BLaER1 treated with 17β-estradiol and CSF1 and Interleukin-3, amounts not matched to agents 10 nM and 100 nM (cell line): ENCODE results near the gene RHNO1.
A peak's percentile ranks its signal among the peaks of the same experiment; 100 is the strongest.

Source experiments
- H3K27ac ChIP-seq, 11 experiments: shearing (Covaris generic); formaldehyde crosslinking; 2 replicates each; pipeline ENCODE4 v1.8.1; 2022
- H3K27me3 ChIP-seq, 11 experiments: shearing (Covaris generic); formaldehyde crosslinking; 2 replicates each; pipeline ENCODE4 v1.8.1; 2022
- H3K36me3 ChIP-seq, 11 experiments: shearing (Covaris generic); formaldehyde crosslinking; 2 replicates each; pipeline ENCODE4 v1.8.1; 2022
- H3K4me1 ChIP-seq, 10 experiments: shearing (Covaris generic); formaldehyde crosslinking; 2 replicates each; pipeline ENCODE4 v1.8.1; 2022
- H3K4me2 ChIP-seq, 11 experiments: shearing (Covaris generic); formaldehyde crosslinking; 2 replicates each; pipeline ENCODE4 v1.8.1; 2022
- H3K4me3 ChIP-seq, 10 experiments: shearing (Covaris generic); formaldehyde crosslinking; 2 replicates each; pipeline ENCODE4 v1.8.1; 2022
- H3K9ac ChIP-seq, 11 experiments: shearing (Covaris generic); formaldehyde crosslinking; 2 replicates each; pipeline ENCODE4 v1.8.1; 2022
- H3K9me3 ChIP-seq, 11 experiments: shearing (Covaris generic); formaldehyde crosslinking; replicated peaks in 1 of 11; 2 replicates each; pipeline ENCODE4 v1.8.1; 2022
- H4K20me1 ChIP-seq, 11 experiments: shearing (Covaris generic); formaldehyde crosslinking; 2 replicates each; pipeline ENCODE4 v1.8.1; 2022
- Cebpa-rat ChIP-seq, 11 experiments: shearing (Covaris generic); IDR thresholded peaks; 2 replicates each; pipeline ENCODE4 v1.8.1; 2022

RHNO1 gene, protein sequence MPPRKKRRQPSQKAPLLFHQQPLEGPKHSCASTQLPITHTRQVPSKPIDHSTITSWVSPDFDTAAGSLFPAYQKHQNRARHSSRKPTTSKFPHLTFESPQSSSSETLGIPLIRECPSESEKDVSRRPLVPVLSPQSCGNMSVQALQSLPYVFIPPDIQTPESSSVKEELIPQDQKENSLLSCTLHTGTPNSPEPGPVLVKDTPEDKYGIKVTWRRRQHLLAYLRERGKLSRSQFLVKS

DNA sequence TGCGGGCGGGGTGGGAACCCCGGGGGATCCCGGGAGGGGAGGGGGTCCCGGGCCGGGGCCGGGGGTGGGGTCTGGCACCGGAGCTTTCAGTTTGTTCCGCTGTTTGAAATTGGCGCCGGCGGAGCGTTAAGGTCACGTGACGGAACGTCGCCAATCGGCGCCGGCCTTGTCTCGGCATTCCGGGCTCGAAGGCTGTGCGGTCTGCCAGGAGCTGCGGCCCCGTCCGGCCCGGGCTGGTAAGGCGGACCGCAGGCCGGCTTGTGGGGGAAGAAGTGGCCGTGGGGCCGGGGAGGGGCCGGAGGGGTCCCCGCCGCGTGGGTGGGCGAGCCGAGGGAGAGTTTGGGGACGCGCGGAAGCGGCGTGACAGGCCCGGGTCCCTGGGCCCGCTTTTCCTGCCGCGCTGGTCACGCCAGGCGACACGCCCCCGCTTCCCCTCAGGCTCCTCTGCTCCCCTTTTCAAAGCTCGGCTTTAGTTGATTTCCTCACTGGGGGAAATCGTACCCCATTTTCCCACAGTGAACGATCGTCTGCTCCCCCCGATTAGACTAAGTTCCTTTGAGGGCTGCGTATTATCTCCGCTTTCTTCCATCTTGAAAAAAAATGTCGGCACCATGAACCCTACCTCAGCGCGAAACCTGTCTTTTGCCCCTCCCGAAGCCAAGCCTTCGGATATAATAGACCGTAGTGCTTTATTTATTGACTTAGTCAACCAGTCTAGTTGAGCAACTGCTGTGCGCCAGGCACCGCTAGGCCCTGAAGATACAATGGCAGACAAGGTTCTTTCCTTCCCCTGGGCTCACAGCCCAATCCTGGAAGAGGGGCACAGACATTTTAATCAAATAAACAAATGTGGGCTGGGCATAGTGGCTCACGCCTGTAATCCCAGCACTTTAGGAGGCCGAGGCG, at the start of gene RHNO1, which contains the start of gene FOXM1:
Gene RHNO1, plus strand, starts transcription at position 177 of the 906 bp plus-strand sequence. CDS start 8,144 bp downstream, outside the sequence.
Gene FOXM1, minus strand, starts transcription at position 128 of the 906 bp plus-strand sequence. CDS start 2,696 bp downstream, outside the sequence.
- peaks cover 7 to 63% (median 53%) of the 10 kb centered on the region in 11 experiments; a peak in 19 of 22 replicates for H3K36me3 ChIP-seq

GRCh38 chr12:2829275-2829674, 47.7 kb upstream of the RHNO1 start:
- peaks cover 57 to 88% (median 71%) of the 10 kb centered on the region in 11 experiments for H3K36me3 ChIP-seq
- no peak overlapping the region for H3K4me2 ChIP-seq
- H3K27me3 ChIP-seq: no peaks in the 10 kb centered on the region
- H3K27ac ChIP-seq: no peak overlapping the region
- no peaks in the 10 kb centered on the region for H3K9me3 ChIP-seq
- H3K4me1 ChIP-seq: peaks cover 0 to 13% (median 0%) of the 10 kb centered on the region in 10 experiments; a peak in 6 of 20 replicates
- peaks cover 0 to 16% (median 0%) of the 10 kb centered on the region in 11 experiments; a peak in 6 of 22 replicates for H4K20me1 ChIP-seq
- H3K9ac ChIP-seq: no peak overlapping the region
- H3K4me3 ChIP-seq: no peak overlapping the region
- TF ChIP-seq Cebpa-rat (IDR thresholded peaks at IDR 0.05): no peak

More for the DNA sequence above, at the start of gene RHNO1, which contains the start of gene FOXM1:
- Histone ChIP-seq H3K4me3 (peak within 1 kb of the TSS; percentile 64 to 92 (median 79)), H3K4me2 (peak within 1 kb of the TSS; percentile 92 to 100 (median 95)), H3K9me3 (no peaks in the 10 kb centered on the region), H3K27ac (peak within 1 kb of the TSS; percentile 90 to 99 (median 96)), H3K4me1 (peaks cover 38 to 76% (median 53%) of the 10 kb centered on the region in 10 experiments), H3K27me3 (no peaks in the 10 kb centered on the region), H4K20me1 (peaks cover 0 to 23% (median 6%) of the 10 kb centered on the region in 11 experiments; a peak in 8 of 22 replicates), H3K9ac (peak within 1 kb of the TSS; percentile 92 to 98 (median 97))
- no peak for TF ChIP-seq Cebpa-rat (IDR thresholded peaks at IDR 0.05)

- no peak overlapping the region for H3K27ac ChIP-seq
- H3K36me3 ChIP-seq: peaks cover 25 to 64% (median 38%) of the 10 kb centered on the region in 11 experiments
- H3K27me3 ChIP-seq: no peaks in the 10 kb centered on the region
- H3K4me3 ChIP-seq: no peak overlapping the region
- peaks cover 0 to 39% (median 0%) of the 10 kb centered on the region in 10 experiments; a peak in 6 of 20 replicates for H3K4me1 ChIP-seq
- no peak overlapping the region for H3K9ac ChIP-seq
- H4K20me1 ChIP-seq: peaks cover 0 to 24% (median 0%) of the 10 kb centered on the region in 11 experiments; a peak in 4 of 22 replicates
- no peak overlapping the region for H3K4me2 ChIP-seq
- TF ChIP-seq Cebpa-rat (IDR thresholded peaks at IDR 0.05): no peak
- H3K9me3 ChIP-seq: no peaks in the 10 kb centered on the region
These were observed 44.4 kb upstream of the RHNO1 start for GRCh38 chr12:2832550-2833127.

- TF ChIP-seq Cebpa-rat (IDR thresholded peaks at IDR 0.05): no peak
- Histone ChIP-seq H3K4me3 (no peak overlapping the region), H3K4me1 (peaks cover 0 to 39% (median 0%) of the 10 kb centered on the region in 10 experiments; a peak in 6 of 20 replicates), H3K4me2 (peak overlapping the region in 3 of 11 experiments; percentile 32 to 64 (median 64); a peak in 5 of 22 replicates), H3K9ac (no peak overlapping the region), H3K27me3 (no peaks in the 10 kb centered on the region), H3K9me3 (no peaks in the 10 kb centered on the region), H3K36me3 (peaks cover 18 to 64% (median 31%) of the 10 kb centered on the region in 11 experiments), H3K27ac (no peak overlapping the region), H4K20me1 (peaks cover 0 to 24% (median 0%) of the 10 kb centered on the region in 11 experiments; a peak in 4 of 22 replicates)
These were observed 43.7 kb upstream of the RHNO1 start for GRCh38 chr12:2833327-2833726.

DNA sequence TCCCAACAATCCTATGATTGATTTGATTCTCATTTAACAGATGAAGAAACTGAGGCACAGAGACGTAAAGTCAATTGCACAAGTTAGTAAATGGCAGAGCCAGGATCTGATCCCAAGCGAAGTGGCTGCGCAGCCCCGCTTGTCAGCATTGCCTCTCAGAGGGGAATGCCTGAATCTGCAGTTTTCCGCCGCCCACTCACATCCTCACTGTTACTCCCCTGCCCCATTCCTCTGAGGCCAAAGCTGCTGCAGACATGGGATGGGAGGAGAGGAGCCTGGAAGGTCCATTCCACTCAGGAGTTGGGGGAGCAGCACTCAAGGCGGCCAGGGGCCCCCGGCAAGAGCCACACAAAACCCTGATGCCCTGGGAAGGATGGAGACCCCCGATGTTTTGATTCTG, 43.2 kb upstream of the RHNO1 start:
- H4K20me1 ChIP-seq: peaks cover 0 to 24% (median 0%) of the 10 kb centered on the region in 11 experiments; a peak in 4 of 22 replicates
- TF ChIP-seq Cebpa-rat (IDR thresholded peaks at IDR 0.05): no peak
- H3K4me3 ChIP-seq: no peak overlapping the region
- peak overlapping the region in 3 of 11 experiments; percentile 64 to 68 (median 64); a peak in 6 of 22 replicates for H3K4me2 ChIP-seq
- H3K9me3 ChIP-seq: no peaks in the 10 kb centered on the region
- no peaks in the 10 kb centered on the region for H3K27me3 ChIP-seq
- H3K4me1 ChIP-seq: peaks cover 0 to 39% (median 0%) of the 10 kb centered on the region in 10 experiments; a peak in 6 of 20 replicates
- H3K36me3 ChIP-seq: peaks cover 14 to 64% (median 27%) of the 10 kb centered on the region in 11 experiments
- H3K27ac ChIP-seq: no peak overlapping the region
- no peak overlapping the region for H3K9ac ChIP-seq

DNA sequence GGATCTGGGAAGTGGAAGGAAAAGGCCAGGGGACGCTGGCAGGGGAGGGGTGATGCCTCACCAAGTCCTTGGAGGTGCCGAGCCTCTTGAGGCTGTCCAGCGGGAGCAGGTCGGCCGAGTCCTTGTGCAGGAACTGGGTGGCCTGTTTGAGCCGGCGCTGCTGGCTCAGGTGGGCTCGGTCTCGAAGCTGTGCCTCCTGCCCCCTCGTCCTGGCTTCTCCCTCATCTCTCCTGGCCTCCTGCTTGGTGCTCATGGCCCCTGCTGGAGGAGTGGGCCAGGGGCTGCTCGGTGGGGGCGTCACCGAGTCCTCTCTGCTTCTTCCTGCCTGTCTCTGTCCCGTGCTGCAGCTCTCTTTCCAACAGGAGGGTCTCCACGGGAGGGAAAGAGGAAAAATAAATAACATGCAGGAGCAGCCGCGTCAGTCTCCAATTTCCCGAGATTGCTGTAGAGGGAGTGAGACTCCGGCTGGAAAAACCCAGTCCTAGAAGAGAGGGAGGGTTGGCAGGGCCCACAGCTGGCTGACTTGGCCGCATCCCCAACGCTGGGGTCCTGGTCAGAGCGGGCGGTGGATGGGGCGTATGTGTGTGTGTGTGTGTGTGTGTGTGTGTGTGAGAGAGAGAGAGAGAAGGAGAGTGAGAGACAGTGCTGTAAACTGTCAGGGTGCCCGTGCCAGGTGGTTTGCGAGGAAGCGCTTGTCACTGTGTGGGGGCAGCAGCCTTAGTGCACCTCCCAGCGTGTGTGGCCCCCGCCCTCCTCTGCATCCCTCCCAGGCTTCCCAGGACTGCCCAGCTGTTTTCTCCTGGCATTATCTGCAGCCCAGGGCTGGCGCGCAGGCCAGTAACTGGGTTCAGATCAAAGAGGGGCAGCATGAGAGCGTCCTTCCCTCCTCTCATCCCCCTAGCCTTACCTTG, 42.2 kb upstream of the RHNO1 start, which contains the start of gene NRIP2:
Gene NRIP2, minus strand, starts transcription at position 455 of the 911 bp plus-strand sequence. Its CDS starts 52 bp downstream, at position 403.
- H3K36me3 ChIP-seq: peaks cover 7 to 65% (median 20%) of the 10 kb centered on the region in 11 experiments; a peak in 18 of 22 replicates
- TF ChIP-seq Cebpa-rat (IDR thresholded peaks at IDR 0.05): no peak
- H3K4me3 ChIP-seq: no peak within 1 kb of the TSS
- H3K27me3 ChIP-seq: no peaks in the 10 kb centered on the region
- no peak within 1 kb of the TSS for H3K27ac ChIP-seq
- no peak within 1 kb of the TSS for H3K9ac ChIP-seq
- no peaks in the 10 kb centered on the region for H3K9me3 ChIP-seq
- H4K20me1 ChIP-seq: peaks cover 0 to 24% (median 0%) of the 10 kb centered on the region in 11 experiments; a peak in 4 of 22 replicates
- H3K4me1 ChIP-seq: peaks cover 0 to 39% (median 0%) of the 10 kb centered on the region in 10 experiments; a peak in 6 of 20 replicates
- H3K4me2 ChIP-seq: peak within 1 kb of the TSS in 3 of 11 experiments; percentile 64 to 68 (median 64); a peak in 6 of 22 replicates

DNA sequence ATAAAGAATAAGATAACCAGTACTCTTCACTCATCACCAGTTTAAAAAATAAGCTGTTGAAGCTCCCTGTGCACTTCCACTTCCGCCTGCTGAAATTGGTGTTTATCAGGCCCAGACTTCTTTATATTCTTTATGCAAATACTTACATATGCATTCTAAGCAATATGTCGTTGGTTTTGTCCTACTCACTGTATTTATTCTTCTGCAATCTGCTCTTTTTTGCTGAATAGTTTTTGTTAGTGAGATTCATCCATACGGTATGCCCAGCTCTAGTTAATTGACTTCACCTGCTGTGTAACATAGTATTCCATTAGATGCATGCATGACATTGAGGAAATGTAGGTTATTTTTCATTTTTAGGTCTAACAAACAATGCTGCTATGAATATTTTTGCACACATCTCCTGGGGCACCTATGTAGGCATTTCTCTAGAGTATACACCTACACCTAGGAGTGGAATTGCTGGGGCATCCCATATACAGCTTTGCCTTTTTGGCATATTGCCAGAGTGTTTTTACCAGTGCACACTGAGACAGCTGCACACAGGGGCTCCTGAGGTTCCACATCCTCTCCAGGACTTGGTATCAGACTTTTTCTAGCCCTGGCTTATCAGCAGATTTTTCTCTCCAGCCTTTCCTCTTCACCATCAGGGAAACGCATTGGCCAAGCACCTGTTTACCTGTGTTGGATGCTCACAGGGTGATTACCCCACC, 41.2 kb upstream of the RHNO1 start:
- no peaks in the 10 kb centered on the region for H3K9me3 ChIP-seq
- TF ChIP-seq Cebpa-rat (IDR thresholded peaks at IDR 0.05): no peak
- peaks cover 2 to 58% (median 13%) of the 10 kb centered on the region in 11 experiments; a peak in 16 of 22 replicates for H3K36me3 ChIP-seq
- no peak overlapping the region for H3K9ac ChIP-seq
- no peaks in the 10 kb centered on the region for H3K27me3 ChIP-seq
- H3K4me2 ChIP-seq: peak overlapping the region in 2 of 11 experiments; percentile 64 to 68; a peak in 4 of 22 replicates
- no peak overlapping the region for H3K27ac ChIP-seq
- peaks cover 0 to 24% (median 0%) of the 10 kb centered on the region in 11 experiments; a peak in 4 of 22 replicates for H4K20me1 ChIP-seq
- no peak overlapping the region for H3K4me3 ChIP-seq
- peaks cover 0 to 39% (median 0%) of the 10 kb centered on the region in 10 experiments; a peak in 6 of 20 replicates for H3K4me1 ChIP-seq
